HepG2 (cell line): ENCODE measurements around the gene ALKBH5. TPM values are rescaled to one million over a fixed set of nuclear protein-coding genes. Genes with fewer than 3 reads are reported as not detected.

Source experiments
- ELF3 ChIP-seq: IDR thresholded peaks from 2 replicates; pipeline ENCODE4 v1.6.1; 2016; ENCODE audit warnings: missing genetic modification reagents, missing compliant biosample characterization
- FOXO1 ChIP-seq: sonication (generic); formaldehyde crosslinking; IDR thresholded peaks from 2 replicates; pipeline ENCODE4 v1.4.0; 2020; ENCODE audit warnings: missing genetic modification reagents
- FOXP4 ChIP-seq: sonication (generic); formaldehyde crosslinking; IDR thresholded peaks from 2 replicates; pipeline ENCODE4 v1.4.0; 2020; ENCODE audit warnings: missing genetic modification reagents
- HNRNPH1 ChIP-seq: fragments of 200-400 bp; formaldehyde crosslinking; optimal IDR thresholded peaks from 2 replicates; pipeline ENCODE3; 2017; ENCODE audit warnings: mild to moderate bottlenecking, low read depth, low read length
- JUNB ChIP-seq: sonication (generic); formaldehyde crosslinking; IDR thresholded peaks from 2 replicates; pipeline ENCODE4 v1.8.0; 2022; ENCODE audit warnings: missing genetic modification reagents, mild to moderate bottlenecking, borderline replicate concordance
- PLRG1 ChIP-seq: fragments of 450-650 bp; conservative IDR thresholded peaks from 2 replicates; pipeline ENCODE4 v1.6.1; 2016
- RBM39 ChIP-seq: fragments of 200-400 bp; formaldehyde crosslinking; IDR thresholded peaks from one replicate; pipeline ENCODE4 v1.6.1; 2018; ENCODE audit warnings: antibody characterized with exemption, mild to moderate bottlenecking, low read depth, low read length; ENCODE audit not compliant: poor library complexity, severe bottlenecking
- RNF2 ChIP-seq: fragments of 450-650 bp; conservative IDR thresholded peaks from 2 replicates; pipeline ENCODE4 v1.6.1; 2016; ENCODE audit warnings: low read depth
- SALL2 ChIP-seq: sonication (generic); formaldehyde crosslinking; IDR thresholded peaks from 2 replicates; pipeline ENCODE4 v1.8.1; 2023; ENCODE audit warnings: mild to moderate bottlenecking, missing genetic modification reagents, inconsistent platforms
- SAP130 ChIP-seq: IDR thresholded peaks from 2 replicates; pipeline ENCODE4 v1.6.1; 2016; ENCODE audit warnings: low read depth
- SMYD3 ChIP-seq: sonication (generic); formaldehyde crosslinking; IDR thresholded peaks from 2 replicates; pipeline ENCODE4 v1.8.1; 2023; ENCODE audit warnings: mild to moderate bottlenecking, missing genetic modification reagents
- SOX6 ChIP-seq, 2 experiments: fragments of 450-650 bp in 1 of 2; sonication (generic) in 1 of 2; formaldehyde crosslinking in 1 of 2; IDR thresholded peaks; 2 replicates each; pipeline versions ENCODE4 v1.4.0 to v1.6.1; 2017 to 2020; ENCODE audit warnings: antibody characterized with exemption in 1 of 2, mild to moderate bottlenecking in 1 of 2, missing genetic modification reagents in 1 of 2
- TBX2 ChIP-seq: sonication (generic); formaldehyde crosslinking; IDR thresholded peaks from 2 replicates; pipeline ENCODE4 v1.5.0; 2020; ENCODE audit warnings: missing genetic modification reagents, mild to moderate bottlenecking, borderline replicate concordance
- ZFP36L1 ChIP-seq: sonication (generic); formaldehyde crosslinking; IDR thresholded peaks from 2 replicates; pipeline ENCODE4 v1.8.0; 2022; ENCODE audit warnings: mild to moderate bottlenecking, missing genetic modification reagents, moderate library complexity
- ZNF280B ChIP-seq: sonication (generic); formaldehyde crosslinking; IDR thresholded peaks from 2 replicates; pipeline ENCODE4 v1.5.0; 2020; ENCODE audit warnings: missing genetic modification reagents, mild to moderate bottlenecking, borderline replicate concordance
- ZNF3 ChIP-seq: IDR thresholded peaks from 2 replicates; pipeline ENCODE4 v1.7.0; 2017; ENCODE audit warnings: inconsistent platforms
- ZNF432 ChIP-seq: sonication (generic); formaldehyde crosslinking; IDR thresholded peaks from 2 replicates; pipeline ENCODE4 v1.5.0; 2020; ENCODE audit warnings: missing genetic modification reagents, mild to moderate bottlenecking, borderline replicate concordance
- ZNF646 ChIP-seq: sonication (generic); formaldehyde crosslinking; IDR thresholded peaks from 2 replicates; pipeline ENCODE4 v1.9.0; 2021; ENCODE audit warnings: mild to moderate bottlenecking, missing genetic modification reagents
- ZSCAN9 ChIP-seq: IDR thresholded peaks from 2 replicates; pipeline ENCODE4 v1.6.1; 2016; ENCODE audit warnings: borderline replicate concordance
- polyA plus RNA-seq, 8 experiments: library from polyadenylated mRNA; depleted of rRNA in 3 of 8; stranded (reverse) in 7 of 8; unstranded in 1 of 8; fragments of >200 nt; fragmentation: Illumina TruSeq in 4 of 8; extraction: Trizol in 4 of 8; gene quantifications; 2 replicates each; pipeline versions ENCODE4 v1.2.1 to v1.2.3, GENCODE V29; 2011 to 2016; ENCODE audit warnings: low read depth in 4 of 8, missing spikeins in 1 of 8, mixed read lengths in 1 of 8; ENCODE audit not compliant: insufficient read depth in 1 of 8
- total RNA-seq, 5 experiments: library from RNA; depleted of rRNA; stranded (reverse); fragments of >200 nt; fragmentation: Illumina TruSeq; extraction: Trizol; gene quantifications; 2 replicates each; pipeline ENCODE4 v1.2.3, GENCODE V29; 2016; ENCODE audit warnings: low read depth in 1 of 5

The ALKBH5 gene
- total and polyA plus RNA-seq, 2 of the 13 experiments (the other 11 are each of a cell fraction or from before 2014, with no cell fraction given), result 68.9 to 76.9 TPM

- no peak for TF ChIP-seq ZNF646 (CRISPR knock-in tag)
- peak; percentile 32 for TF ChIP-seq SAP130 (CRISPR knock-in tag)
- TF ChIP-seq HNRNPH1, result no peak
- no peak for TF ChIP-seq RNF2
- no peak; the same call in 1 of the 2 replicates for TF ChIP-seq FOXO1 (CRISPR knock-in tag)
- no peak for TF ChIP-seq SMYD3 (CRISPR knock-in tag)
- no peak for TF ChIP-seq ZSCAN9 (CRISPR knock-in tag)
- TF ChIP-seq PLRG1, result no peak
- TF ChIP-seq FOXP4, result 0 out of 2 replicates have a peak, but pooled peaks have one; percentile 37
- TF ChIP-seq ELF3 (CRISPR knock-in tag), result 0 out of 2 replicates have a peak, but pooled peaks have one; percentile 40
- TF ChIP-seq TBX2 (CRISPR knock-in tag), result peak; percentile 58; the same call in 1 of the 2 replicates
- no peak for TF ChIP-seq JUNB
- TF ChIP-seq ZFP36L1, result no peak
- no peak for TF ChIP-seq RBM39
- TF ChIP-seq ZNF432 (CRISPR knock-in tag), result no peak
- no peak for TF ChIP-seq SOX6 (IDR thresholded peaks at IDR 0.05)
- peak; percentile 57 for TF ChIP-seq SOX6 (CRISPR knock-in tag; IDR thresholded peaks at IDR 0.05)
- peak; percentile 16; the same call in 1 of the 2 replicates for TF ChIP-seq ZNF280B (CRISPR knock-in tag)
- no peak for TF ChIP-seq SALL2 (CRISPR knock-in tag)
- no peak for TF ChIP-seq ZNF3 (CRISPR knock-in tag)
Measured at GRCh38 chr17:18138065-18138749, 45.4 kb upstream of the ALKBH5 start (continued).
